HG03571 (cell line): ENCODE results near the gene H1-8.

Experiments used
- ATAC-seq: cut with Tn5 transposase; IDR thresholded peaks from one replicate; pipeline ENCODE4 v1.9.1; 2021; ENCODE audit not compliant: unreplicated experiment

H1-8 gene

GRCh38 chr3:129571605-129572547, 28.9 kb downstream of the H1-8 start:
- ATAC-seq: no peak

GRCh38 chr3:129572603-129573002, 29.6 kb downstream of the H1-8 start:
- ATAC-seq: no peak

- no peak for ATAC-seq
Observed at GRCh38 chr3:129573493-129573892, 30.5 kb downstream of the H1-8 start.

- no peak for ATAC-seq
Observed at GRCh38 chr3:129574206-129574605, 31.2 kb downstream of the H1-8 start.

GRCh38 chr3:129575233-129575996, 32.4 kb downstream of the H1-8 start:
- no peak for ATAC-seq

GRCh38 chr3:129575997-129576384, 33.0 kb downstream of the H1-8 start:
- no peak for ATAC-seq

- ATAC-seq: no peak
Observed at GRCh38 chr3:129576514-129577352, 33.8 kb downstream of the H1-8 start.

- no peak for ATAC-seq
Observed at GRCh38 chr3:129577366-129577765, 34.4 kb downstream of the H1-8 start.

GRCh38 chr3:129577925-129578786, 35.2 kb downstream of the H1-8 start:
- peak; percentile 53 for ATAC-seq

GRCh38 chr3:129579991-129580390, 37.0 kb downstream of the H1-8 start:
- no peak for ATAC-seq

GRCh38 chr3:129581623-129582022, 38.6 kb downstream of the H1-8 start:
- ATAC-seq: no peak

GRCh38 chr3:129582799-129583198, 39.8 kb downstream of the H1-8 start:
- ATAC-seq: no peak

GRCh38 chr3:129583289-129583688, 40.3 kb downstream of the H1-8 start:
- no peak for ATAC-seq

GRCh38 chr3:129584631-129585030, 41.7 kb downstream of the H1-8 start:
- ATAC-seq: no peak

- ATAC-seq: no peak
Observed at GRCh38 chr3:129585949-129586657, 43.1 kb downstream of the H1-8 start.

GRCh38 chr3:129586746-129587430, 43.9 kb downstream of the H1-8 start:
- no peak for ATAC-seq

- no peak for ATAC-seq
Observed at GRCh38 chr3:129587566-129588210, 44.7 kb downstream of the H1-8 start.

- ATAC-seq: no peak
Observed at GRCh38 chr3:129590215-129590614, 47.2 kb downstream of the H1-8 start.
